HCT116 (cell line): Measurements from ENCODE around the gene POC1A.

Experiments
- ELF1 ChIP-seq: IDR thresholded peaks from 2 replicates; pipeline ENCODE4 v1.6.1; 2012; ENCODE audit warnings: low read depth, borderline replicate concordance
- EZH2 ChIP-seq: fragments of 200-600 bp; sonication (generic); IDR thresholded peaks from 2 replicates; pipeline ENCODE4 v1.6.1; 2017; ENCODE audit warnings: antibody characterized with exemption, mixed run types
- POLR2A ChIP-seq: IDR thresholded peaks from 2 replicates; pipeline ENCODE4 v1.7.0; 2011; ENCODE audit warnings: borderline replicate concordance; ENCODE audit not compliant: insufficient read depth, insufficient read length; ENCODE audit errors: extremely low read depth
- POLR2AphosphoS5 ChIP-seq: IDR thresholded peaks from 2 replicates; pipeline ENCODE4 v1.6.1; 2011; ENCODE audit warnings: mild to moderate bottlenecking, low read depth, low read length, moderate library complexity
- RAD21 ChIP-seq: IDR thresholded peaks from 2 replicates; pipeline ENCODE4 v1.6.1; 2012; ENCODE audit warnings: low read depth, mild to moderate bottlenecking
- SIN3A ChIP-seq: IDR thresholded peaks from 2 replicates; pipeline ENCODE4 v1.6.1; 2012; ENCODE audit warnings: low read depth
- YY1 ChIP-seq: IDR thresholded peaks from 2 replicates; pipeline ENCODE4 v1.6.1; 2011; ENCODE audit warnings: low read length, low read depth, moderate library complexity, mild to moderate bottlenecking; ENCODE audit not compliant: insufficient replicate concordance; ENCODE audit errors: extremely low read depth
- ZNF274 ChIP-seq: fragments of 200-500 bp; sonication (Bioruptor generic); IDR thresholded peaks from 2 replicates; pipeline ENCODE4 v1.6.1; 2014; ENCODE audit warnings: mild to moderate bottlenecking, low read depth, low read length, inconsistent platforms
- TF ChIP-seq, protein P1 (sequence below), 3 experiments: fragments of 200-600 bp in 1 of 3; sonication (generic) in 1 of 3; IDR thresholded peaks in 2 of 3; conservative IDR thresholded peaks in 1 of 3; 2 replicates each; pipeline ENCODE4 v1.5.1; 2012 to 2017; ENCODE audit warnings: low read depth in 2 of 3, low read length in 2 of 3, antibody characterized with exemption in 1 of 3, borderline replicate concordance in 1 of 3, control low read depth in 1 of 3, mild to moderate bottlenecking in 1 of 3, mixed read lengths in 1 of 3, mixed run types in 1 of 3, moderate library complexity in 1 of 3; ENCODE audit not compliant: insufficient read depth in 1 of 3
- TF ChIP-seq, protein P2 (sequence below): IDR thresholded peaks from 2 replicates; pipeline ENCODE4 v1.6.1; 2012

DNA sequence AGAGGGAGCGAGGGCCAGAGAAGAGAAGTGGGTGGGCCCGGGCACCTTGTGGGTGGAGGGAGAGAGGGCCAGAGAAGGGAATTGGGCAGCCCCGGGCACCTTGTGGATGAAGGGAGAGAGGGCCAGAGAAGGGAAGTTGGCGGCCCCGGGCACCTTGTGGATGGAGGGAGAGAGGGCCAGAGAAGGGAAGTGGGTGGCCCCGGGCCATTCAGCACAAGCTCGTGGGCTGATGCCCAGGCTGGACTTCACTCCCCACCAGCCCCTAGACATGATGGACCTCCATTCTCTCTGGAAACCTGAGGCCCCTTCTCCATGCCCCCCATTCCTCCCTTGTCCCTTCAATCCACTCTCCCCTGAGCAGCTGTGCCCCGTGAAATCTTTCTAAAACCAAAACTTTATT, 113.6 kb downstream of the POC1A start:
- TF ChIP-seq EZH2 = no peak
- TF ChIP-seq, protein P1, sequence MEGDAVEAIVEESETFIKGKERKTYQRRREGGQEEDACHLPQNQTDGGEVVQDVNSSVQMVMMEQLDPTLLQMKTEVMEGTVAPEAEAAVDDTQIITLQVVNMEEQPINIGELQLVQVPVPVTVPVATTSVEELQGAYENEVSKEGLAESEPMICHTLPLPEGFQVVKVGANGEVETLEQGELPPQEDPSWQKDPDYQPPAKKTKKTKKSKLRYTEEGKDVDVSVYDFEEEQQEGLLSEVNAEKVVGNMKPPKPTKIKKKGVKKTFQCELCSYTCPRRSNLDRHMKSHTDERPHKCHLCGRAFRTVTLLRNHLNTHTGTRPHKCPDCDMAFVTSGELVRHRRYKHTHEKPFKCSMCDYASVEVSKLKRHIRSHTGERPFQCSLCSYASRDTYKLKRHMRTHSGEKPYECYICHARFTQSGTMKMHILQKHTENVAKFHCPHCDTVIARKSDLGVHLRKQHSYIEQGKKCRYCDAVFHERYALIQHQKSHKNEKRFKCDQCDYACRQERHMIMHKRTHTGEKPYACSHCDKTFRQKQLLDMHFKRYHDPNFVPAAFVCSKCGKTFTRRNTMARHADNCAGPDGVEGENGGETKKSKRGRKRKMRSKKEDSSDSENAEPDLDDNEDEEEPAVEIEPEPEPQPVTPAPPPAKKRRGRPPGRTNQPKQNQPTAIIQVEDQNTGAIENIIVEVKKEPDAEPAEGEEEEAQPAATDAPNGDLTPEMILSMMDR (IDR thresholded peaks at IDR 0.05 in 2 of 3, conservative IDR thresholded peaks at IDR 0.05 in 1 of 3; ENCODE audit: borderline replicate concordance in 1 of 3, insufficient read depth in 1 of 3, low read depth in 2 of 3, low read length in 2 of 3) = no peak
- no peak for TF ChIP-seq ZNF274
- no peak for TF ChIP-seq POLR2AphosphoS5
- no peak for TF ChIP-seq POLR2A
- TF ChIP-seq YY1 = no peak
- TF ChIP-seq ELF1 = no peak
- no peak for TF ChIP-seq SIN3A
- no peak for TF ChIP-seq RAD21
- TF ChIP-seq, protein P2, sequence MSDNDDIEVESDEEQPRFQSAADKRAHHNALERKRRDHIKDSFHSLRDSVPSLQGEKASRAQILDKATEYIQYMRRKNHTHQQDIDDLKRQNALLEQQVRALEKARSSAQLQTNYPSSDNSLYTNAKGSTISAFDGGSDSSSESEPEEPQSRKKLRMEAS = no peak
